NCI-H2107 (cell line): Measurements from ENCODE around the gene DDC.

Experiments
- DNase-seq: peaks from one replicate; lab custom pipeline; 2025; lab: John Stamatoyannopoulos, UW

DDC gene

DNA sequence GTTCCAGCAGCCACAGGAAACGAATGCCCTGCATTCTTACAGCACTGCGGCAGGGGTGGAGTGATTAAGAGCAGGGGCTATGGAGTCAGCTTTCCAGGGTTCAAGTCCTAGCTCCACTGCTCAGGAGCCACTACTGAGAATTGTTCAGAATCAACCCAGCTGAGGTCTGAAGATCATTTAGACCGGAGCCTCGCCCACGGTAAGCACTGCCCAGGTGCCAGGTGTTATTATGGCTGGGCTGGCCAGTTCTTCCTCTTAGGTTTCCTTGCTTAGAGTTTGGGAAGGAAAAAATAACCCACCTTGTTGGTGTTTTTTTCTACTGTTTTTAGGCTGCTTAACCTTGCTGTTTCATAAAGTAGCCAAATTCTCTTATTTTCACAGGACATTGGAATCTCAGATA lies 110.2 kb downstream of the DDC start:
- DNase-seq: no peak

DNA sequence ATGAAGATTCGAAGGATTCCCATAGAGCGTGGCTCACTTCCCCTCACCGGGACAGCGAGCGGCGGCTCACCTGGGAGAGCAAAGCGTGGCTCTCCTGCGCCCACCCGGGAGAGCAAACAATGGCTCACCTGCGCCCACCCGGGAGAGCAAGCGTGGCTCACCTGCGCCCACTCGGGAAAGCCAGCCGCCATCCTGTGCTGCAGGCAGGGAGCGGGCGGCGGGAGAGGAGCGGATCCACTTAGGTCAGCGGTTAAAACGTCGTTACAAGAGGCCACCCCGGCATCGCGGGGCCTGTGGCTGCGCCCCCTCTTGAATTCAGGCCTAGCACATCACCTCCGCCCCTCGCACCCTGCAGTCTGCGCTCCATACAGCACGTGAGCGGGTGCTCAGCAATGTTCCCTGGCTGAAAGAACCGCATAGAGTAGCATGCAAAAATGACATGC lies 114.6 kb downstream of the DDC start:
- no peak for DNase-seq

DNA sequence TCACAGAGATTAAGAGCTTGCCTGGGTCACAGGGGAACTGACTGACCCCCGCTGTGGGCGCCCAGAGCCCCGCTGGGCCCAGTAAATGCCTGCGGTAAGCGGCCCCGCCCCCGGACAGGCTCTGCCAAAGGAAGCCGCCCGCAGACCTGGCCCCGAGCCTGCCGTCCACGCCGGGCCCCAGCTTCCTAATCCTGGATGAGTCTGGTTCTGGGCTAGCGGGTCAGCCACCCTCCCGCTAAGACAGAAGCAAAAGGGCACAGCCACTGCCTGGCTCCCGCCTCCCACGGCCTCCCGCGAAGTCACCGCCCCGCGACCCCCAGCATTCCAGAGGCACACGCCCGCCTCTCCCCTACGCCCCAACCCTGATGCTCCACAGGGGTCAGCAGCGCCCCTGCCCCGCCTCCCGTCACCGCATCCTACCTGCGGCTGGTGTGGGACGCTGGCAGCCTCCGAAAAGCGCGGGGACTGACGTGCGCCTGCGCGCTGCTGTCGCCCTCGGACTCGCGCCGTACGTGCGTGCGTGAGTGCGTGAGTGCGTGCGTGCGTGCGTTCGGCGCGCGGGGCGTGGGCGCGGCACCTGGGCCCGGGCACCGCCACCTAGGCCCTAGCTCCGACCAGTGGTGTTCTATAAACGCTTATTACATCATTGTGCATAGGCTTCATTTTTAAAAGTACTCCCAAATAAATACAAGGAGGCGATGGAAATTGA lies 115.2 kb downstream of the DDC start, which contains the start of gene FIGNL1:
FIGNL1 (minus strand) TSS at position 470 of the 709 bp plus-strand sequence. CDS start 3,063 bp downstream, outside the sequence.
- peak; percentile 77 for DNase-seq

DNA sequence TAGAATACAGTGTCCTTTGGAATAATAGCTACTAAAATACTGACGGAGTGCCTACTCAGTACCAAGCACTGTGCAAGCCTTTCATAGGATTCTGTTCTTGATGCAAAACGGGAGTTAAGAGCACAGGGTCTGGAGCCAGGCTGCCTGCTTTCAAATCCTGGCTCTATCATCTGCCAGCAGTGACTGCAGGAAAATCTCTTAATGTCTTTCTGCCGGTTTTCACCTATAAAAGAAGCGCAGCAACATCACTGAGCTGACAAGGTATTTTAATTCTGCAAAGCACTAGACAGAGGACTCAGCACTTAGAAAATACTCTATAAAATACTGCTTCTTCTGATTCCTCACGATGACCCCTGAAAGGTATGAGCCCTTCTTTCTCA lies 115.7 kb downstream of the DDC start:
- DNase-seq: no peak

DNA sequence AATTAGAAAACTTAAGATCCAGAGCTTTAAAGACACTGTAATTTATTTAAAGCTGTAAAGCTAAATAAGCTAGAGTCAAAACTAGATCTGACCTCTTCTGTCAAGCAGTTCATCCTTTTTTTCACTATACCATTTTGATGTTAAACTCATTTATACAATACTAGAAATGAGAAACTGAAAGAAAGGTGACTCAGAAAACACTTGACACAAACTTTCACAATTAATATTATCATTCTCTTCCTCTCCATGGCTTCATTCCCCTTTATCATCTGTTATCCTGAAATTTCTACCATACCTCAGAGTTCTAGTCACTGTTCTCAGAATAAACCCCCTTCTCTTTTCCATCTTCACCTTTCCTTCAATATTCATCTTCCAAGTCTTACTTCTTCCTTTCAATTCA lies 116.4 kb downstream of the DDC start:
- DNase-seq: no peak

- no peak for DNase-seq
These were observed 118.7 kb downstream of the DDC start for GRCh38 chr7:50446542-50446960.

DNA sequence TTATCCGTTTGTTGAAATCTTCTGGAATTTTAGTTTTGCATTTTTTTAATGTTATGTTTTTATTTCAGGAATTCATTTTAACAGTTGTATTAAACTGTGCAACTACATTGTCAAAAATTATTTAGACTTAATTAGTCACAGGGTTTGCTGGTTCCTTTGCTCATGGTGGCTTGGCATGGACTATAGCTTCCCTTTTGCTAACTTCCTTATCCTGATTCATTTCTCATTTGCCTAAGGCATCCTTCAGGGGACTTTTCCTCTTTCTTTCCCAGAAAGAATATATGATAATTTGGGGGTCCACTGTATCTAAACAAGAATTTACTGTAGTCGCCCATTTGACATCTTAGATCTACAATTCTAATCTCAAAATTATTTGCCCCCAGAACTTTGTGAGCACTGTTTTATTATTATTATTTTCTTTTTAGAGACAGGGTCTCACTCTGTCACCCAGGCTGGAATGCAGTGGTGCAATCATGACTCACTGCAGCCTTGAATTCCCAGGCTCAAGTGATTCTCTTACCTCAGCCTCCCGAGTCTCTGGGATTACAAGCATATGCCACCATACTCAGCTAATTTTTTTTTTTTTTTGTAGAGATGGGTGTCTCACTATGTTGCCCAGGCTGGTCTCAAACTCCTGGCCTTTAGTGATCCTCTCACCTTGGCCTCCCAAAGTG lies 128.9 kb downstream of the DDC start:
- no peak for DNase-seq

DNA sequence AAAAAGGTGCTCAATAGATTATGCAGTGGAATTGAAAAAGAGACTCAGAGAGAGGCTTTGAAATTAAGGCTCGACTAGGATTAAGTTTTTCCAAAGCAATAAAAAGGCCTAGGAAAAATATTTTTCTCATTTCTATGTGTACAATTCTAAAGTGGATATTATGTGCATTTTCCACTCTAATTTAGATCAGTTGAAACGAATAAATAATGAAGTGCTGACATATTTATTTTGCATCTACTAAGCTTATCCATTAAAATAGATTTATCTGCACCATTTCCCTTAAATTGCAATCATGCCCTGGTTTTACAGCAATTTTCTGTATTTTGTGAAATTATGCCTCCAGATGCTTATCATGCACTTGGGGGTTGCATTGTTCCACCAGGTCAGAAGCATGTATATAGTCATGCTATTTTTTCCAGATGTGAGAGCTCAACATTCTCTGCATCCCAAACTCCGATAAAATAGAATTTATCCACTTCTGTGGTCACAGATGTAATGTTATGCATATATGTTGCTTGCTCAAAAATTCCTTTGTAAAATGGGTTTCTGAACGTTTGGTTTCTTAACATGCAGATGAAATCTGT lies 133.4 kb downstream of the DDC start:
- DNase-seq: no peak

GRCh38 chr7:50431316-50431715 lies 133.9 kb downstream of the DDC start:
- no peak for DNase-seq

DNA sequence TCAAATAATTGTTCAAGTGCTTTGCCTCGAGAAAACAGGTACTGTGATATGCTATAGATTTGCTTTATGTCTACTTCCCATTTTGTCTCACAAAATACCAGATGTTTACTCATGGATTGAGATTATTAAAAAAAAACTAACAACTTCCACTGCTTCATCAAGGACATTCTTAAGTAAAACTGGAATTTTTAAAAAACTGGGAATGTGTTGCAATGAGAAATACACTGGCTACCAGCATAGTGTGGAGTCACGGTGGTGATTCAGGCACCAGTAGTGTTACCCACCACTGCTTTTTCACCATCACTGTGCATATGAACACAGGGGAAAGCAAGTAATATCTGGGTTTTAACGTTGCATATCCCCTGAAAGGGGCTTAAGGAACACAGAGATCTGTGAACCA lies 136.3 kb downstream of the DDC start:
- no peak for DNase-seq

- no peak for DNase-seq
These were observed 137.7 kb downstream of the DDC start for GRCh38 chr7:50427518-50427917.

- no peak for DNase-seq
These were observed 138.7 kb downstream of the DDC start for GRCh38 chr7:50426280-50427045.

DNA sequence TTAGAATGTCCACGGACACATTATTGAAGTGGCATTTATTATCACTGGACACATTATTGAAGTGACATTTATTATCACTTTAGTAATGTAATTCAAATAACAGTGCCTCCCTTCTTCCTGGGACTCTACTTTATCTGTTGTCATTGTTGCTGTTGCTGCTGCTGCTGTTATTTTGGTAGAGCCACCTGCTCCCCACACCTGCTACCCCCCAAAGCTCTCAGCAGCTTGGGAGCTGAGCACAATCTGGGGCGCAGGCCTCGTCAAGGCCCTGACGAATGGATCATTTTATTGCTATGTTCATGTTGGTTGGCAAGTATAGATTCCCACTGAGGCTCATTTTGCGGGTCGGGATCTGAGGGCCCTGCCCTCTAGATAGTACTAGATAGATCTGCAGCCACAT lies 139.9 kb downstream of the DDC start:
- no peak for DNase-seq

GRCh38 chr7:50423860-50424259 lies 141.3 kb downstream of the DDC start:
- no peak for DNase-seq

GRCh38 chr7:50422858-50423257 lies 142.3 kb downstream of the DDC start:
- DNase-seq: no peak

GRCh38 chr7:50421043-50421442 lies 144.2 kb downstream of the DDC start:
- no peak for DNase-seq

DNA sequence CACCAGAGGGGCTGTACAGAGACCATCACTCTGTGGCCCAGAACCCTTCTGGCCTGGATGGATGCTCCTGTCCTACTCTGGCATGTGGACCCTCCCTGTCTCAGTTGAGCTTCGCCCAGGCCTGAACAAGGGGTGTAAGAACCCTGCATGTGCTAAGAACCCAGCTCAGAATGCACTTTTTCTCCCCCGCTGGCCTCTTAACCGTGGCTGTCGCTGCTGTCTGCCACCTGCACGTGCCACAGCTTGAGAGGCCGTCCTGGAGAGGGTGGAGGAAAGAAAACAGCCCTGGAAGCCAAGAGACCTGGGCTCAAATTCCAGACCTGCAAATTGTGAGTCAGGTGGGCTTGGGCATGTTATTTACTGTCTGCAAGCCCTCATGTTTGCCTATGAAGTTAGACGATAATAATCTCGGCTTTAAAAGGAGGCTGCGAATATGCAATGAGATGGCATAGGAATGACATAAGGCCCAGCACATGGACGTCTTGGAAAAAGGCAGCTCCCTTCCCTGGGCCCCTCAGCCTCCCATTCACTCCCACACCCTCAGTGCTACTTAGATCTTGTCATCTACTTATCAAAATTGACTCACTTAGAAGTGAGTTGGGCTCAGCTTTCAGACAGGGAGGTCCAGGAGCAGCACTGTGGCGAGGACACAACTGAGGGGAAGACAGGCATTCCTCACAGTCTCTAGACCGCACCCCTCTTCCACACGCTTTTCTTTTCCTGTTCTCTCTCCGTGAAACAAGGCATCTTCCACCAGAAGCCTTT lies 146.5 kb downstream of the DDC start:
- DNase-seq: no peak

GRCh38 chr7:50418086-50418515 lies 147.1 kb downstream of the DDC start:
- DNase-seq: peak; percentile 18

DNA sequence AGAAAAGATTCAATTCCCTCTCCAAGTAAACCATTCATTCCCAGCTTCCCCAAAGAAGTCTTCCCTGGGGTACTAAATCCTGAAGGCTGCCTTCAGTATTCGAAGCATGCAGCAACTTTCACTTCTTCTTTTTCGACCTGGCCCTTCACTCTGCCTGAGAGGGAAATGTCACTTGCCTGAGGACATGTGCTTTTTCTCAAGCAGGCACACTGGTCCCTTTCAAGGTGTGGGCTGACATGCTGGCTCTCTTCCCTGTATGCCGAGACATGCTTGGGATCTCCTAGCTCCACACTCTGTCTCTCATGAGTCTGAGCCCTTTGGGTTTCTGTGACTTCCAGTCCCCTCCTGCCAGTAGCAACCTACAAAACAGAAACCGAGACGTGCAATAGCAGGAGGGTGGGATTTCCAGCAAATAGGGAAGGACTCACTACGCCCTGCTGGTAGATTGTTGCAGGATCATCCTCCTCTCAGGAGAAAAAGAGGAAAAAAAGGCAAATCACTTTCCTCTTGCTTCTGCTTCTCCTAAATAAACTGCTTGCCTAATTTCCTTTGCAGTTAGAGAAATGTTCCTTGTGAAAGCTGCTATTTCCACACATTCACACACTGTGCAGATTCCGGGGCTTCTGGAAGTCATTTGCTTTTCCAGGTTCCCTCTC lies 148.6 kb downstream of the DDC start:
- no peak for DNase-seq

DNA sequence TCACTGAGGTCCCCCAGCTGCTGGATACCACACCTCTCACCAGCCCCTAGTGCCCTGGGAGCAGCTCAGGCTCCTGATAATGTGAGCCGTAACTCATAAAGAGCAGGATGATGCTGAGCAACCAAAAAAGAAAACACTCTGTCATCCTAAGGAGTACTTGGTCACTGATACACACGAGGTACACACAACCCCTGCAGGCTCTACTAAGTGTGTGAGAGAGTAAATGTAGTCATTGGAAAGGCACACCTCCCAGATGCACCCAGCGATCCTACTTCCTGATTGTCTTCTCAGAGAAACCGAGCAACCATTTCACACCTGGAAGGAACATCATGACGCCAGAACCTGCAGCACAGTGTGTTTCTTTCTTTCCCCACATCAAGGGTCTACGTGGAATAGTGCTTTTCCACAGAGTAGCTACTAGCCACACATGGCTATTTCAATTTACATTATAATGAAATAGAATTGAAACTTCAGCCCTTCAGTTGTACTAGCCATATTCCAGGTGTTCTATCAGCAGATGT lies 149.3 kb downstream of the DDC start:
- DNase-seq: no peak

DNA sequence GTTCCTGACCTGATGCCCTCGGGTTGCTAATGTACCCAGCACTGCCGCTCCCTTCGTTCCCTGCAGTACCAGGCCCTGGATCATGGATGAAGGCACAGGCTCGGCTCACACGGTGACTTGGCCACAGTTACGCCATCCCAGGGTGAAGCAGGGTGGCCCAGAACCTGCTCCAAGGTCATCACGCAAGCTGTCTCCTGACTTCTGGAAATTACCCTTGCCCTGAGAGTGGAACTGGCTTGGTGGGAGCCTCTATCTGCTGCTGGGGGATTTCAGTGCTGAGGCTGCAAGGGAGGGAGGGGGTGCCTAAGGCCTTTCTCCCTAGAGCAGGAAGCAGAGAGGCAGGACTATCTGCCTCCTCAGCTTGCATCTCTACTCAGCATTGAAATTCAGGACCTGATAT lies 151.6 kb downstream of the DDC start:
- no peak for DNase-seq
